ENCODE measurements around the gene TMEM234. TPM values are rescaled to one million over a fixed set of nuclear protein-coding genes. Genes with fewer than 3 reads are reported as not detected.

The TMEM234 gene
- total and polyA plus RNA-seq, 10 of the 15 experiments (the other 5 are each of a cell fraction or from before 2014, with no cell fraction given), result 2.9 to 10.9 (median 6.4) TPM

GRCh38 chr1:32201011-32201855, 20.9 kb downstream of the TMEM234 start (continued):
- TF ChIP-seq NKRF (conservative IDR thresholded peaks at IDR 0.05) (peak; percentile 58; the same call in 1 of the 2 replicates), CEBPZ (IDR thresholded peaks at IDR 0.05; ENCODE audit: low read depth, low read length) (no peak), RELB (IDR thresholded peaks at IDR 0.05; ENCODE audit: low read depth) (peak; percentile 79), CREB1 (IDR thresholded peaks at IDR 0.05; ENCODE audit: low read depth) (peak; percentile 63; the same call in 1 of the 2 replicates), ZBTB40 (IDR thresholded peaks at IDR 0.05; ENCODE audit: borderline replicate concordance) (no peak; the same call in 1 of the 2 replicates), HSF1 (IDR thresholded peaks at IDR 0.05; ENCODE audit: low read depth, low read length) (no peak), SUZ12 (IDR thresholded peaks at IDR 0.05; ENCODE audit: unreplicated experiment) (no peak), MAX (IDR thresholded peaks at IDR 0.05; ENCODE audit: low read depth, low read length) (no peak), TCF7 (IDR thresholded peaks at IDR 0.05; ENCODE audit: borderline replicate concordance) (no peak), MLLT1 (IDR thresholded peaks at IDR 0.05) (no peak), POLR2A (IDR thresholded peaks at IDR 0.05; ENCODE audit: low read depth, low read length) (peak; percentile 67)

All from GM12878 (cell line).